ENCODE data around the gene CAMKK2.

Gene CAMKK2

DNA sequence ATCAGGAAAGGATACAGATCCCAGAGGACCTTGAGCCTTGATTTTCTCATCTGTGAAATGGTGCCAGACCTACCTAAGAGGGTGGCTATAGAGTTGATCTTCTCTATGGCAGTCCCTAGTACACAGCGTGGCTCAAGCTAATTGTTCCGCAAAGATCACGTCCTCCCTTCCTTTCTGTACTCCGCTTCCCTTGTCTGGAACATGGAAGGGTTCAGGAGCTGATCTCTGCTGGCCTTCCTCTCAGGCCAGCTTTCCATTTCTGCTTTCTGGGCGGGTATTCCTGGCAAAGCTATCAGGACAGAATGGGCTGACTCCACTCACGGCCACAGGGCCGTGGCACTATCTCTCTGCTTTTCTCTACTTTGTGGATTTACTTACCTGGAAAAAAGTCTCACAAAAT lies 6.5 kb downstream of the CAMKK2 start:
- H3K4me2 ChIP-seq (ENCODE audit: low read length, poor library complexity, severe bottlenecking), result no peak overlapping the region

GRCh38 chr12:121288986-121289385 lies 7.5 kb downstream of the CAMKK2 start:
- no peaks in the 10 kb centered on the region for H3K9me3 ChIP-seq (ENCODE audit: control insufficient read depth, low read length)
- no peak overlapping the region for H2BK5ac ChIP-seq (ENCODE audit: low read depth, low read length, poor library complexity, severe bottlenecking)
- H2AFZ ChIP-seq (ENCODE audit: low read depth, low read length), result no peak overlapping the region
- peak overlapping the region; percentile 76 for H3K9ac ChIP-seq (ENCODE audit: low read length)
- no peak for DNase-seq
- no peak overlapping the region for H4K91ac ChIP-seq (ENCODE audit: low read length)
- H3K14ac ChIP-seq (ENCODE audit: low read length in 2 of 2), result no peak overlapping the region
- WGBS, result 74% methylated on average over 7 of the region's 9 CpGs
- peak overlapping the region in 1 of 2 experiments; percentile 46 for H3K4me3 ChIP-seq (ENCODE audit: insufficient read depth in 1 of 2, low read depth in 1 of 2, low read length in 2 of 2)
- H2BK120ac ChIP-seq (ENCODE audit: low read depth, low read length), result no peak overlapping the region
- H3K27ac ChIP-seq (ENCODE audit: low read length, poor library complexity, severe bottlenecking), result no peak overlapping the region
- H4K8ac ChIP-seq (ENCODE audit: low read length), result no peak overlapping the region
- H3K23ac ChIP-seq (ENCODE audit: low read length in 2 of 2), result no peak overlapping the region
- peaks cover 0 to 13% of the 10 kb centered on the region in 2 experiments for H3K36me3 ChIP-seq (ENCODE audit: control insufficient read depth in 1 of 2, insufficient read depth in 2 of 2, low read depth in 1 of 2, low read length in 2 of 2)
- no peak overlapping the region for H2BK12ac ChIP-seq (ENCODE audit: low read length in 2 of 2)
- H3K27me3 ChIP-seq (ENCODE audit: control insufficient read depth in 1 of 2, insufficient read depth in 1 of 2, low read length in 2 of 2), result no peaks in the 10 kb centered on the region
- H3K79me1 ChIP-seq (replicated peaks; ENCODE audit: low read length, poor library complexity, severe bottlenecking), result peaks cover 21% of the 10 kb centered on the region
- H3K4me1 ChIP-seq (ENCODE audit: control insufficient read depth, insufficient read depth, low read depth, low read length), result peaks cover 12% of the 10 kb centered on the region
- H2AK5ac ChIP-seq (ENCODE audit: low read length, severe bottlenecking), result no peak overlapping the region
- no peak overlapping the region for H3K4ac ChIP-seq (ENCODE audit: low read depth in 1 of 2, low read length in 2 of 2)
- no peak overlapping the region for H3K18ac ChIP-seq (ENCODE audit: low read depth in 1 of 2, low read length in 2 of 2)
- H2BK15ac ChIP-seq (ENCODE audit: low read depth, poor library complexity, severe bottlenecking), result no peak overlapping the region
- H3K4me2 ChIP-seq (ENCODE audit: low read length, poor library complexity, severe bottlenecking), result no peak overlapping the region

More for the DNA sequence above, 6.5 kb downstream of the CAMKK2 start:
- no peak overlapping the region for H2BK120ac ChIP-seq (ENCODE audit: low read depth, low read length)
- H3K4ac ChIP-seq (ENCODE audit: low read depth in 1 of 2, low read length in 2 of 2), result no peak overlapping the region
- no peak overlapping the region for H2BK12ac ChIP-seq (ENCODE audit: low read length in 2 of 2)
- H3K27ac ChIP-seq (ENCODE audit: low read length, poor library complexity, severe bottlenecking), result no peak overlapping the region
- H4K8ac ChIP-seq (ENCODE audit: low read length), result no peak overlapping the region
- peaks cover 0 to 13% of the 10 kb centered on the region in 2 experiments for H3K36me3 ChIP-seq (ENCODE audit: control insufficient read depth in 1 of 2, insufficient read depth in 2 of 2, low read depth in 1 of 2, low read length in 2 of 2)
- H3K9ac ChIP-seq (ENCODE audit: low read length), result no peak overlapping the region
- no peak overlapping the region for H4K91ac ChIP-seq (ENCODE audit: low read length)
- H3K9me3 ChIP-seq (ENCODE audit: control insufficient read depth, low read length), result no peaks in the 10 kb centered on the region
- no peak overlapping the region for H2AK5ac ChIP-seq (ENCODE audit: low read length, severe bottlenecking)
- no peak overlapping the region for H2AFZ ChIP-seq (ENCODE audit: low read depth, low read length)
- H3K14ac ChIP-seq (ENCODE audit: low read length in 2 of 2), result no peak overlapping the region
- no peak overlapping the region for H3K23ac ChIP-seq (ENCODE audit: low read length in 2 of 2)
- DNase-seq, result no peak
- no peak overlapping the region for H3K4me3 ChIP-seq (ENCODE audit: insufficient read depth in 1 of 2, low read depth in 1 of 2, low read length in 2 of 2)
- H2BK5ac ChIP-seq (ENCODE audit: low read depth, low read length, poor library complexity, severe bottlenecking), result no peak overlapping the region
- no peaks in the 10 kb centered on the region for H3K27me3 ChIP-seq (ENCODE audit: control insufficient read depth in 1 of 2, insufficient read depth in 1 of 2, low read length in 2 of 2)
- whole genome bisulfite sequencing, result 97% methylated on average over 6 of the region's 7 CpGs
- H2BK15ac ChIP-seq (ENCODE audit: low read depth, poor library complexity, severe bottlenecking), result no peak overlapping the region
- H3K4me1 ChIP-seq (ENCODE audit: control insufficient read depth, insufficient read depth, low read depth, low read length), result peaks cover 12% of the 10 kb centered on the region
- H3K79me1 ChIP-seq (replicated peaks; ENCODE audit: low read length, poor library complexity, severe bottlenecking), result peaks cover 24% of the 10 kb centered on the region
- H3K18ac ChIP-seq (ENCODE audit: low read depth in 1 of 2, low read length in 2 of 2), result no peak overlapping the region

- Histone ChIP-seq H3K9ac (ENCODE audit: low read length) (no peak overlapping the region), H3K23ac (ENCODE audit: low read length in 2 of 2) (no peak overlapping the region), H4K8ac (ENCODE audit: low read length) (no peak overlapping the region), H3K18ac (ENCODE audit: low read depth in 1 of 2, low read length in 2 of 2) (no peak overlapping the region), H3K27ac (ENCODE audit: low read length, poor library complexity, severe bottlenecking) (no peak overlapping the region), H3K4me3 (ENCODE audit: insufficient read depth in 1 of 2, low read depth in 1 of 2, low read length in 2 of 2) (no peak overlapping the region), H3K9me3 (ENCODE audit: control insufficient read depth, low read length) (no peaks in the 10 kb centered on the region), H2AFZ (ENCODE audit: low read depth, low read length) (no peak overlapping the region), H3K4ac (ENCODE audit: low read depth in 1 of 2, low read length in 2 of 2) (no peak overlapping the region), H3K27me3 (ENCODE audit: control insufficient read depth in 1 of 2, insufficient read depth in 1 of 2, low read length in 2 of 2) (no peaks in the 10 kb centered on the region), H3K4me1 (ENCODE audit: control insufficient read depth, insufficient read depth, low read depth, low read length) (peaks cover 12% of the 10 kb centered on the region), H2BK5ac (ENCODE audit: low read depth, low read length, poor library complexity, severe bottlenecking) (no peak overlapping the region), H4K91ac (ENCODE audit: low read length) (no peak overlapping the region), H2AK5ac (ENCODE audit: low read length, severe bottlenecking) (no peak overlapping the region), H3K14ac (ENCODE audit: low read length in 2 of 2) (no peak overlapping the region), H3K79me1 (replicated peaks; ENCODE audit: low read length, poor library complexity, severe bottlenecking) (peaks cover 21% of the 10 kb centered on the region), H3K36me3 (ENCODE audit: control insufficient read depth in 1 of 2, insufficient read depth in 2 of 2, low read depth in 1 of 2, low read length in 2 of 2) (peaks cover 3 to 13% of the 10 kb centered on the region in 2 experiments), H3K4me2 (ENCODE audit: low read length, poor library complexity, severe bottlenecking) (no peak overlapping the region), H2BK15ac (ENCODE audit: low read depth, poor library complexity, severe bottlenecking) (no peak overlapping the region), H2BK120ac (ENCODE audit: low read depth, low read length) (no peak overlapping the region), H2BK12ac (ENCODE audit: low read length in 2 of 2) (no peak overlapping the region)
- WGBS, result 75% methylated on average over 10 of the region's 10 CpGs
- no peak for DNase-seq
Measured at GRCh38 chr12:121288158-121288845, 8.2 kb downstream of the CAMKK2 start.

GRCh38 chr12:121287267-121287954 lies 9.1 kb downstream of the CAMKK2 start:
- Histone ChIP-seq H3K23ac (ENCODE audit: low read length in 2 of 2) (no peak overlapping the region), H3K4me2 (ENCODE audit: low read length, poor library complexity, severe bottlenecking) (no peak overlapping the region), H3K18ac (ENCODE audit: low read depth in 1 of 2, low read length in 2 of 2) (no peak overlapping the region), H2BK5ac (ENCODE audit: low read depth, low read length, poor library complexity, severe bottlenecking) (no peak overlapping the region), H3K79me1 (replicated peaks; ENCODE audit: low read length, poor library complexity, severe bottlenecking) (peaks cover 26% of the 10 kb centered on the region), H2BK12ac (ENCODE audit: low read length in 2 of 2) (no peak overlapping the region), H3K9me3 (ENCODE audit: control insufficient read depth, low read length) (no peaks in the 10 kb centered on the region), H2AK5ac (ENCODE audit: low read length, severe bottlenecking) (no peak overlapping the region), H3K36me3 (ENCODE audit: control insufficient read depth in 1 of 2, insufficient read depth in 2 of 2, low read depth in 1 of 2, low read length in 2 of 2) (peaks cover 9 to 13% of the 10 kb centered on the region in 2 experiments), H3K4me3 (ENCODE audit: insufficient read depth in 1 of 2, low read depth in 1 of 2, low read length in 2 of 2) (no peak overlapping the region), H2BK15ac (ENCODE audit: low read depth, poor library complexity, severe bottlenecking) (no peak overlapping the region), H4K8ac (ENCODE audit: low read length) (no peak overlapping the region), H3K4ac (ENCODE audit: low read depth in 1 of 2, low read length in 2 of 2) (no peak overlapping the region), H3K14ac (ENCODE audit: low read length in 2 of 2) (no peak overlapping the region), H3K27ac (ENCODE audit: low read length, poor library complexity, severe bottlenecking) (no peak overlapping the region), H2BK120ac (ENCODE audit: low read depth, low read length) (no peak overlapping the region), H2AFZ (ENCODE audit: low read depth, low read length) (no peak overlapping the region), H3K27me3 (ENCODE audit: control insufficient read depth in 1 of 2, insufficient read depth in 1 of 2, low read length in 2 of 2) (no peaks in the 10 kb centered on the region), H4K91ac (ENCODE audit: low read length) (no peak overlapping the region), H3K4me1 (ENCODE audit: control insufficient read depth, insufficient read depth, low read depth, low read length) (peaks cover 12% of the 10 kb centered on the region), H3K9ac (ENCODE audit: low read length) (no peak overlapping the region)
- peak; percentile 63 for DNase-seq
- WGBS, result 83% methylated on average over 10 of the region's 10 CpGs

Data from mesenchymal stem cell (in vitro differentiated cells and primary cell).